ENCODE measurements around the gene NTRK3.

DNA sequence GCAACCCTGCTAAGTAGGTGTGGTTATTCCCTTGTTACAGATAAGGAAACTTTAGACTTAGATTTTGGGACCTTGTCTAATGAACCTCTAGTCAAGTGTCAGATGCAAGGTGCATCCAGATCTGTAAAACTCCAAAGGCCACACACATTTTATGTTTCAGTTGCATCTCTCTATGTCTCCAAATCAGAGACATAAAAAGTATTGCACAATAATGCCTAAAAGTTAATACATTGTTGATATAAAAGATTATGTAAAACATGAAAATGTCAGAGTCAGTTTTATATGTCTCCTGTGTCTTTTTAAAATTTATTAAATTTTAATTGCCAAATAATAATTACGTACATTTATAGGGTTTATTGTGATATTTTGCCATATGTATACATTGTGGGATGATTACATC lies 408.5 kb downstream of the NTRK3 start:
- TF ChIP-seq, protein P1, sequence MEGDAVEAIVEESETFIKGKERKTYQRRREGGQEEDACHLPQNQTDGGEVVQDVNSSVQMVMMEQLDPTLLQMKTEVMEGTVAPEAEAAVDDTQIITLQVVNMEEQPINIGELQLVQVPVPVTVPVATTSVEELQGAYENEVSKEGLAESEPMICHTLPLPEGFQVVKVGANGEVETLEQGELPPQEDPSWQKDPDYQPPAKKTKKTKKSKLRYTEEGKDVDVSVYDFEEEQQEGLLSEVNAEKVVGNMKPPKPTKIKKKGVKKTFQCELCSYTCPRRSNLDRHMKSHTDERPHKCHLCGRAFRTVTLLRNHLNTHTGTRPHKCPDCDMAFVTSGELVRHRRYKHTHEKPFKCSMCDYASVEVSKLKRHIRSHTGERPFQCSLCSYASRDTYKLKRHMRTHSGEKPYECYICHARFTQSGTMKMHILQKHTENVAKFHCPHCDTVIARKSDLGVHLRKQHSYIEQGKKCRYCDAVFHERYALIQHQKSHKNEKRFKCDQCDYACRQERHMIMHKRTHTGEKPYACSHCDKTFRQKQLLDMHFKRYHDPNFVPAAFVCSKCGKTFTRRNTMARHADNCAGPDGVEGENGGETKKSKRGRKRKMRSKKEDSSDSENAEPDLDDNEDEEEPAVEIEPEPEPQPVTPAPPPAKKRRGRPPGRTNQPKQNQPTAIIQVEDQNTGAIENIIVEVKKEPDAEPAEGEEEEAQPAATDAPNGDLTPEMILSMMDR (IDR thresholded peaks at IDR 0.05; ENCODE audit: low read depth, low read length) = no peak
- no peak for TF ChIP-seq EZH2phosphoT487 (IDR thresholded peaks at IDR 0.05; ENCODE audit: low read depth)
